Hepatocyte (in vitro differentiated cells): ENCODE results near the gene KCND3. TPM values are rescaled to one million over a fixed set of nuclear protein-coding genes. Genes with fewer than 3 reads are reported as not detected.

Experiments
- DNase-seq: peaks from one replicate; pipeline ENCODE4 v3.0.0-alpha.2; 2016; ENCODE audit warnings: low spot score
- H2AFZ ChIP-seq: fragments of 200-600 bp; sonication (generic); 2 replicates; pipeline ENCODE4 v1.6.0; 2016; ENCODE audit warnings: antibody characterized with exemption, mild to moderate bottlenecking
- H3K27ac ChIP-seq: fragments of 200-600 bp; sonication (generic); 2 replicates; pipeline ENCODE4 v1.5.1; 2016; ENCODE audit warnings: mild to moderate bottlenecking
- H3K27me3 ChIP-seq: fragments of 200-600 bp; sonication (generic); 2 replicates; pipeline ENCODE4 v1.6.1; 2016
- H3K36me3 ChIP-seq: fragments of 200-600 bp; sonication (generic); replicated peaks from 2 replicates; pipeline ENCODE4 v1.5.1; 2016; ENCODE audit warnings: low read depth; ENCODE audit not compliant: insufficient read depth
- H3K4me1 ChIP-seq: fragments of 200-600 bp; sonication (generic); 2 replicates; pipeline ENCODE4 v1.5.1; 2016; ENCODE audit warnings: mild to moderate bottlenecking, moderate library complexity; ENCODE audit not compliant: insufficient read depth
- H3K4me2 ChIP-seq: fragments of 200-600 bp; sonication (generic); 2 replicates; pipeline ENCODE4 v1.6.0; 2016
- H3K4me3 ChIP-seq: fragments of 200-600 bp; sonication (generic); 2 replicates; pipeline ENCODE4 v1.5.1; 2016; ENCODE audit warnings: mild to moderate bottlenecking
- H3K79me2 ChIP-seq: fragments of 200-600 bp; sonication (generic); 2 replicates; pipeline ENCODE4 v1.6.0; 2017; ENCODE audit warnings: mild to moderate bottlenecking
- H3K9me2 ChIP-seq: fragments of 200-600 bp; sonication (generic); replicated peaks from 2 replicates; pipeline ENCODE4 v1.6.0; 2017; ENCODE audit warnings: mild to moderate bottlenecking; ENCODE audit not compliant: insufficient read depth
- H3K9me3 ChIP-seq: fragments of 200-600 bp; sonication (generic); 2 replicates; pipeline ENCODE4 v1.5.1; 2016; ENCODE audit warnings: low read depth, mild to moderate bottlenecking
- H4K20me1 ChIP-seq: fragments of 200-600 bp; sonication (generic); 2 replicates; pipeline ENCODE4 v1.6.0; 2016; ENCODE audit warnings: mild to moderate bottlenecking; ENCODE audit not compliant: insufficient read depth, poor library complexity, severe bottlenecking
- CTCF ChIP-seq: fragments of 200-600 bp; sonication (generic); IDR thresholded peaks from 2 replicates; pipeline ENCODE4 v1.5.1; 2016; ENCODE audit warnings: antibody characterized with exemption, mild to moderate bottlenecking; ENCODE audit not compliant: poor library complexity
- EZH2 ChIP-seq: fragments of 200-600 bp; sonication (generic); IDR thresholded peaks from 2 replicates; pipeline ENCODE4 v1.6.1; 2016; ENCODE audit warnings: antibody characterized with exemption, mild to moderate bottlenecking, borderline replicate concordance
- EZH2phosphoT487 ChIP-seq: fragments of 200-600 bp; sonication (generic); IDR thresholded peaks from one replicate; pipeline ENCODE4 v1.6.1; 2018; ENCODE audit warnings: antibody characterized with exemption, mild to moderate bottlenecking, low read depth, moderate library complexity; ENCODE audit not compliant: unreplicated experiment, severe bottlenecking
- WGBS: methylation state at CpG from one replicate; pipeline ENCODE4 v1.1.6; 2016; ENCODE audit warnings: low lambda C conversion rate; ENCODE audit errors: missing lambda C conversion rate; 5-methylcytosine and 5-hydroxymethylcytosine counted together
- polyA plus RNA-seq: library from polyadenylated mRNA; unstranded; fragments of >200 nt; fragmentation: Nextera tagmentation; extraction: Ambion mirVana; gene quantifications from 2 replicates; pipeline ENCODE4 v1.2.1, GENCODE V29; 2016
- total RNA-seq: library from RNA; depleted of rRNA; stranded (reverse); fragments of >200 nt; gene quantifications from 2 replicates; pipeline ENCODE4 v1.2.3, GENCODE V29; 2014

KCND3 gene
- total and polyA plus RNA-seq, 2 experiments from 2014 or later, result 1.4 to 2.7 TPM

- TF ChIP-seq EZH2 (no peak), CTCF (no peak), EZH2phosphoT487 (no peak)
- Histone ChIP-seq H3K36me3 (no peaks in the 10 kb centered on the region), H3K27me3 (no peaks in the 10 kb centered on the region), H3K79me2 (no peaks in the 10 kb centered on the region), H2AFZ (no peak overlapping the region), H3K9me2 (no peaks in the 10 kb centered on the region), H3K9me3 (no peaks in the 10 kb centered on the region), H4K20me1 (no peaks in the 10 kb centered on the region), H3K4me2 (no peak overlapping the region), H3K27ac (no peak overlapping the region), H3K4me1 (no peaks in the 10 kb centered on the region), H3K4me3 (no peak overlapping the region)
- DNase-seq, result no peak
- 91% methylated on average over 4 of the region's 4 CpGs for WGBS
Measured at GRCh38 chr1:111818081-111818480, 171.4 kb downstream of the KCND3 start.

- no peak overlapping the region for H2AFZ ChIP-seq
- H3K9me3 ChIP-seq, result no peaks in the 10 kb centered on the region
- 71% methylated on average over 3 of the region's 3 CpGs for WGBS
- H3K4me1 ChIP-seq, result no peaks in the 10 kb centered on the region
- no peaks in the 10 kb centered on the region for H3K36me3 ChIP-seq
- no peaks in the 10 kb centered on the region for H3K27me3 ChIP-seq
- H3K27ac ChIP-seq, result no peak overlapping the region
- H3K4me3 ChIP-seq, result no peak overlapping the region
- H3K9me2 ChIP-seq, result no peaks in the 10 kb centered on the region
- no peak for DNase-seq
- no peaks in the 10 kb centered on the region for H3K79me2 ChIP-seq
- no peak for TF ChIP-seq EZH2
- TF ChIP-seq EZH2phosphoT487, result no peak
- no peak for TF ChIP-seq CTCF
- H3K4me2 ChIP-seq, result no peak overlapping the region
- no peaks in the 10 kb centered on the region for H4K20me1 ChIP-seq
Measured at GRCh38 chr1:111814642-111815041, 174.8 kb downstream of the KCND3 start.

GRCh38 chr1:111814305-111814628, 175.2 kb downstream of the KCND3 start:
- H3K9me3 ChIP-seq, result no peaks in the 10 kb centered on the region
- H3K27ac ChIP-seq, result no peak overlapping the region

More at GRCh38 chr1:111814305-111814628, 175.2 kb downstream of the KCND3 start:
- Histone ChIP-seq H3K36me3 (no peaks in the 10 kb centered on the region), H3K4me1 (no peaks in the 10 kb centered on the region), H4K20me1 (no peaks in the 10 kb centered on the region), H3K9me2 (no peaks in the 10 kb centered on the region), H3K79me2 (no peaks in the 10 kb centered on the region), H2AFZ (no peak overlapping the region), H3K27me3 (no peaks in the 10 kb centered on the region), H3K4me3 (no peak overlapping the region), H3K4me2 (no peak overlapping the region)
- 97% methylated on average over 9 of the region's 9 CpGs for WGBS
- no peak for DNase-seq
- TF ChIP-seq EZH2, result no peak
- TF ChIP-seq CTCF, result no peak
- no peak for TF ChIP-seq EZH2phosphoT487
